Activated CD4-positive, alpha-beta memory T cell treated with anti-CD3 and anti-CD28 coated beads for 36 hours (primary cell): ENCODE results near the gene KRTAP4-7. TPM values are rescaled to one million over a fixed set of nuclear protein-coding genes. Genes with fewer than 3 reads are reported as not detected.
"Not testable (repeated sequence)": the region's sequence is repeated elsewhere in the genome, so short reads cannot be mapped to it uniquely, and the experiment has no call there.

ENCODE experiments used
- CTCF ChIA-PET: fragments of 350-600 bp; sonication (Branson Sonifier 250); formaldehyde crosslinking; loops from one replicate; lab custom pipeline; 2021; ENCODE audit warnings: antibody characterized with exemption, inconsistent platforms; lab: Charles Lee
- POLR2A ChIA-PET: fragments of 350-600 bp; sonication (Branson Sonifier 250); formaldehyde crosslinking; loops from one replicate; lab custom pipeline; 2021; ENCODE audit warnings: antibody characterized with exemption; lab: Charles Lee
- DNase-seq: peaks from one replicate; pipeline ENCODE4 v3.0.0-alpha.2; 2020
- H3K27ac Mint-ChIP-seq: one replicate; pipeline ENCODE4 v1.8.0; 2021; ENCODE audit warnings: mixed read lengths
- H3K27me3 Mint-ChIP-seq: one replicate; pipeline ENCODE4 v1.8.0; 2021; ENCODE audit warnings: mixed read lengths
- H3K36me3 Mint-ChIP-seq: one replicate; pipeline ENCODE4 v1.8.0; 2021; ENCODE audit warnings: mixed read lengths
- H3K4me1 Mint-ChIP-seq: one replicate; pipeline ENCODE4 v1.8.0; 2021; ENCODE audit warnings: low read depth, mixed read lengths
- H3K4me3 Mint-ChIP-seq: one replicate; pipeline ENCODE4 v1.8.0; 2021; ENCODE audit warnings: mild to moderate bottlenecking, mixed read lengths
- H3K9me3 Mint-ChIP-seq: one replicate; pipeline ENCODE4 v1.8.0; 2021; ENCODE audit warnings: mixed read lengths
- intact Hi-C: fragments of 100-400 bp; cut with micrococcal nuclease; formaldehyde crosslinking; loops from one replicate; pipeline ENCODE4 v1.15.1; 2023
- total RNA-seq, 2 experiments: library from RNA; stranded (reverse); gene quantifications; one replicate each; pipeline ENCODE4 v1.2.3, GENCODE V29; 2021

The KRTAP4-7 gene
- total RNA-seq, 2 experiments from 2014 or later, result not detected

- Mint-ChIP-seq H3K4me1 (no peaks in the 10 kb centered on the region), H3K4me3 (no peak overlapping the region), H3K27ac (no peak overlapping the region), H3K27me3 (peaks cover 4% of the 10 kb centered on the region), H3K9me3 (no peaks in the 10 kb centered on the region), H3K36me3 (no peaks in the 10 kb centered on the region)
- ChIA-PET POLR2A (no interaction called here), CTCF (no interaction called here)
- intact Hi-C loops, result no loop called here
- no peak for DNase-seq
Observed at GRCh38 chr17:41069031-41069430, 14.9 kb upstream of the KRTAP4-7 start.

- CTCF ChIA-PET, result no interaction called here
- Mint-ChIP-seq H3K4me1 (no peaks in the 10 kb centered on the region), H3K9me3 (no peaks in the 10 kb centered on the region), H3K27me3 (peaks cover 11% of the 10 kb centered on the region), H3K27ac (no peak overlapping the region), H3K36me3 (no peaks in the 10 kb centered on the region), H3K4me3 (no peak overlapping the region)
- POLR2A ChIA-PET, result no interaction called here
- intact Hi-C loops, result no loop called here
- DNase-seq, result no peak
Observed at GRCh38 chr17:41071606-41072360, 12.2 kb upstream of the KRTAP4-7 start.

GRCh38 chr17:41073676-41074075 is 10.3 kb upstream of the KRTAP4-7 start:
- H3K27me3 Mint-ChIP-seq, result peaks cover 11% of the 10 kb centered on the region
- H3K9me3 Mint-ChIP-seq, result no peaks in the 10 kb centered on the region
- no peak for DNase-seq
- no peak overlapping the region for H3K27ac Mint-ChIP-seq
- no peaks in the 10 kb centered on the region for H3K4me1 Mint-ChIP-seq
- no peaks in the 10 kb centered on the region for H3K36me3 Mint-ChIP-seq
- intact Hi-C loops, result no loop called here
- POLR2A ChIA-PET, result no interaction called here
- no peak overlapping the region for H3K4me3 Mint-ChIP-seq
- CTCF ChIA-PET, result no interaction called here

- intact Hi-C loops, result no loop called here
- POLR2A ChIA-PET, result no interaction called here
- H3K9me3 Mint-ChIP-seq, result no peaks in the 10 kb centered on the region
- DNase-seq, result no peak
- H3K36me3 Mint-ChIP-seq, result no peaks in the 10 kb centered on the region
- no peaks in the 10 kb centered on the region for H3K4me1 Mint-ChIP-seq
- H3K27ac Mint-ChIP-seq, result no peak overlapping the region
- CTCF ChIA-PET, result no interaction called here
- no peak overlapping the region for H3K4me3 Mint-ChIP-seq
- H3K27me3 Mint-ChIP-seq, result peaks cover 14% of the 10 kb centered on the region
Observed at GRCh38 chr17:41076788-41077187, 7.2 kb upstream of the KRTAP4-7 start.

GRCh38 chr17:41082626-41083025 is 1.3 kb upstream of the KRTAP4-7 start:
- Mint-ChIP-seq H3K36me3 (no peaks in the 10 kb centered on the region), H3K4me3 (no peak overlapping the region), H3K4me1 (no peaks in the 10 kb centered on the region), H3K9me3 (no peaks in the 10 kb centered on the region), H3K27me3 (peaks cover 13% of the 10 kb centered on the region), H3K27ac (no peak overlapping the region)
- CTCF ChIA-PET, result no interaction called here
- POLR2A ChIA-PET, result no interaction called here
- intact Hi-C loops, result no loop called here
- no peak for DNase-seq

- H3K36me3 Mint-ChIP-seq, POLR2A ChIA-PET, CTCF ChIA-PET, DNase-seq, H3K27ac Mint-ChIP-seq, H3K4me1 Mint-ChIP-seq, intact Hi-C loops, H3K4me3 Mint-ChIP-seq, H3K9me3 Mint-ChIP-seq: not testable (repeated sequence)
- peaks cover 13% of the 10 kb centered on the region for H3K27me3 Mint-ChIP-seq
Observed at GRCh38 chr17:41083427-41083826, 523 bp upstream of the KRTAP4-7 start.

GRCh38 chr17:41088760-41089352 is 4.9 kb downstream of the KRTAP4-7 start:
- H3K27ac Mint-ChIP-seq, CTCF ChIA-PET, POLR2A ChIA-PET, H3K4me3 Mint-ChIP-seq, DNase-seq, H3K27me3 Mint-ChIP-seq, H3K9me3 Mint-ChIP-seq, H3K36me3 Mint-ChIP-seq, intact Hi-C loops, H3K4me1 Mint-ChIP-seq: not testable (repeated sequence)

GRCh38 chr17:41096055-41096454 is 12.1 kb downstream of the KRTAP4-7 start:
- H3K27ac Mint-ChIP-seq, result no peak overlapping the region
- intact Hi-C loops, result no loop called here
- ChIA-PET POLR2A (no interaction called here), CTCF (no interaction called here)
- no peaks in the 10 kb centered on the region for H3K36me3 Mint-ChIP-seq
- DNase-seq, result no peak
- peaks cover 5% of the 10 kb centered on the region for H3K9me3 Mint-ChIP-seq
- H3K4me3 Mint-ChIP-seq, result no peak overlapping the region
- H3K4me1 Mint-ChIP-seq, result peaks cover 4% of the 10 kb centered on the region
- peaks cover 7% of the 10 kb centered on the region for H3K27me3 Mint-ChIP-seq

GRCh38 chr17:41098042-41098441 is 14.1 kb downstream of the KRTAP4-7 start, which contains the start of gene KRTAP4-8:
KRTAP4-8 (minus strand) TSS chr17:41098142; CDS start chr17:41098084, 58 bp downstream.
- Mint-ChIP-seq H3K36me3 (no peaks in the 10 kb centered on the region), H3K4me1 (peaks cover 4% of the 10 kb centered on the region), H3K4me3 (no peak within 1 kb of the TSS), H3K27ac (no peak within 1 kb of the TSS), H3K27me3 (peaks cover 7% of the 10 kb centered on the region), H3K9me3 (peaks cover 1% of the 10 kb centered on the region)
- intact Hi-C loops, result no loop called here
- POLR2A ChIA-PET, result no interaction called here
- CTCF ChIA-PET, result interaction anchor here (0.6 kb wide), 1 partner anchor 20 kb away, joined by 3 read pairs; the partner anchor contains the start of gene KRTAP4-11
- DNase-seq, result no peak

GRCh38 chr17:41098481-41098880 is 14.5 kb downstream of the KRTAP4-7 start:
- intact Hi-C loops, result no loop called here
- Mint-ChIP-seq H3K27ac (no peak overlapping the region), H3K36me3 (no peaks in the 10 kb centered on the region), H3K9me3 (no peaks in the 10 kb centered on the region), H3K4me3 (no peak overlapping the region), H3K27me3 (peaks cover 7% of the 10 kb centered on the region), H3K4me1 (peaks cover 4% of the 10 kb centered on the region)
- DNase-seq, result no peak
- POLR2A ChIA-PET, result no interaction called here
- CTCF ChIA-PET, result interaction anchor here (0.6 kb wide), 1 partner anchor 224 kb away, joined by 3 read pairs; no protein-coding TSS in a partner anchor

- H3K27me3 Mint-ChIP-seq, H3K4me3 Mint-ChIP-seq, H3K4me1 Mint-ChIP-seq, CTCF ChIA-PET, intact Hi-C loops, DNase-seq, H3K27ac Mint-ChIP-seq, POLR2A ChIA-PET, H3K9me3 Mint-ChIP-seq, H3K36me3 Mint-ChIP-seq: not testable (repeated sequence)
Observed at GRCh38 chr17:41099682-41100480, 15.9 kb downstream of the KRTAP4-7 start.

- intact Hi-C loops, result no loop called here
- POLR2A ChIA-PET, result no interaction called here
- Mint-ChIP-seq H3K4me1 (peaks cover 4% of the 10 kb centered on the region), H3K9me3 (no peaks in the 10 kb centered on the region), H3K4me3 (no peak within 1 kb of the TSS), H3K36me3 (no peaks in the 10 kb centered on the region), H3K27me3 (peaks cover 14% of the 10 kb centered on the region), H3K27ac (no peak within 1 kb of the TSS)
- CTCF ChIA-PET, result no interaction called here
- no peak for DNase-seq
Observed at GRCh38 chr17:41101586-41102259, 17.8 kb downstream of the KRTAP4-7 start, which contains the start of gene KRTAP4-16. KRTAP4-16 (minus strand) TSS chr17:41102209; CDS start chr17:41102209, 0 bp downstream.
